GM12878 (cell line): ENCODE results near the gene ACBD5. TPM values are rescaled to one million over a fixed set of nuclear protein-coding genes. Genes with fewer than 3 reads are reported as not detected.

Experiments used
- ATAC-seq: fragments of 200-7000 bp; cut with Tn5 transposase; 3 replicates; pipeline ENCODE4 v1.9.1; 2020; ENCODE audit warnings: mild to moderate bottlenecking, moderate library complexity
- BruUV-seq: library from RNA; stranded (reverse); fragments of 400-500 nt; replicated peaks from 2 replicates; lab custom pipeline; 2021; lab: Mats Ljungman, UMichigan
- CTCF ChIA-PET: fragments of 300-600 bp; sonication (Branson Sonifier 250); formaldehyde crosslinking; extraction: SDS; loops from one replicate; lab custom pipeline; 2021; ENCODE audit warnings: inconsistent platforms; lab: Yijun Ruan, JAX
- POLR2A ChIA-PET: fragments of 350-600 bp; formaldehyde crosslinking; extraction: SDS; loops from one replicate; lab custom pipeline; 2021; ENCODE audit warnings: inconsistent platforms; lab: Charles Lee
- RAD21 ChIA-PET: fragments of 300-600 bp; sonication (Branson Sonifier 250); formaldehyde crosslinking; loops from one replicate; lab custom pipeline; 2023; ENCODE audit warnings: antibody characterized with exemption; ENCODE audit not compliant: unreplicated experiment; lab: Charles Lee
- SMC1A ChIA-PET: fragments of 300-600 bp; sonication (Branson Sonifier 250); formaldehyde crosslinking; loops from one replicate; lab custom pipeline; 2023; ENCODE audit not compliant: unreplicated experiment, uncharacterized antibody; lab: Charles Lee
- DNase-seq: peaks from one replicate; pipeline ENCODE4 v3.0.0-alpha.2; 2011; ENCODE audit warnings: low read depth, low spot score
- FAIRE-seq: peaks from 3 replicates; lab custom pipeline; 2011; peaks lifted over from hg19 to GRCh38; lab: Jason Lieb, UNC
- H2AFZ ChIP-seq: 2 replicates; pipeline ENCODE4 v1.6.0; 2011; ENCODE audit warnings: low read depth, low read length, control low read depth; ENCODE audit not compliant: control insufficient read depth
- H3K27ac ChIP-seq: 2 replicates; pipeline ENCODE4 v1.5.1; 2011; ENCODE audit warnings: control low read depth; ENCODE audit not compliant: control insufficient read depth, insufficient read depth
- H3K27me3 ChIP-seq, 2 experiments: replicated peaks in 1 of 2; 2 replicates each; pipeline versions ENCODE4 v1.6.0 to v1.6.1; 2011; ENCODE audit warnings: low read length in 1 of 2; ENCODE audit not compliant: control insufficient read depth in 2 of 2, insufficient read depth in 2 of 2
- H3K36me3 ChIP-seq, 2 experiments: 2 replicates each; pipeline ENCODE4 v1.5.1; 2011; ENCODE audit warnings: low read length in 1 of 2; ENCODE audit not compliant: control insufficient read depth in 2 of 2, insufficient read depth in 2 of 2
- H3K4me1 ChIP-seq: 2 replicates; pipeline ENCODE4 v1.6.1; 2011; ENCODE audit warnings: mild to moderate bottlenecking, low read length, moderate library complexity, mixed read lengths; ENCODE audit not compliant: control insufficient read depth, insufficient read depth
- H3K4me2 ChIP-seq: 2 replicates; pipeline ENCODE4 v1.6.0; 2011; ENCODE audit warnings: control low read depth; ENCODE audit not compliant: control insufficient read depth, insufficient read depth
- H3K4me3 ChIP-seq: fragments of 200-600 bp; sonication (generic); 2 replicates; pipeline ENCODE4 v1.5.1; 2016
- H3K79me2 ChIP-seq: 2 replicates; pipeline ENCODE4 v1.6.0; 2011; ENCODE audit warnings: low read length; ENCODE audit not compliant: control insufficient read depth, insufficient read depth
- H3K9ac ChIP-seq: 2 replicates; pipeline ENCODE4 v1.8.0; 2011; ENCODE audit warnings: low read length, control low read depth, mixed read lengths; ENCODE audit not compliant: control insufficient read depth, insufficient read depth
- H3K9me3 ChIP-seq: replicated peaks from 3 replicates; pipeline ENCODE4 v1.5.1; 2011; ENCODE audit warnings: mild to moderate bottlenecking, low read length; ENCODE audit not compliant: control insufficient read depth, insufficient read depth
- H4K20me1 ChIP-seq: 2 replicates; pipeline ENCODE4 v1.6.0; 2011; ENCODE audit not compliant: control insufficient read depth, insufficient read depth
- ATF3 ChIP-seq: IDR thresholded peaks from 2 replicates; pipeline ENCODE4 v1.6.1; 2011; ENCODE audit warnings: low read depth, mild to moderate bottlenecking, low read length, moderate library complexity, borderline replicate concordance; ENCODE audit errors: extremely low read depth
- BRCA1 ChIP-seq: IDR thresholded peaks from 2 replicates; pipeline ENCODE4 v1.6.1; 2011; ENCODE audit warnings: low read depth, low read length, improper control_type of control experiment
- CEBPZ ChIP-seq: fragments of 150-350 bp; IDR thresholded peaks from 2 replicates; pipeline ENCODE4 v1.6.1; 2016; ENCODE audit warnings: low read depth, low read length
- CHD4 ChIP-seq: fragments of 200-600 bp; sonication (generic); IDR thresholded peaks from 2 replicates; pipeline ENCODE4 v1.6.1; 2016; ENCODE audit warnings: mild to moderate bottlenecking
- CTCF ChIP-seq, 3 experiments: IDR thresholded peaks in 2 of 3; conservative IDR thresholded peaks in 1 of 3; 2 replicates each; pipeline ENCODE4 v1.5.1; 2011; ENCODE audit warnings: low read depth in 3 of 3, low read length in 3 of 3, mild to moderate bottlenecking in 3 of 3, control low read depth in 2 of 3, moderate library complexity in 2 of 3, inconsistent platforms in 1 of 3, mixed read lengths in 1 of 3; ENCODE audit not compliant: control insufficient read depth in 2 of 3, insufficient read depth in 1 of 3; ENCODE audit errors: extremely low read depth in 1 of 3
- ESRRA ChIP-seq: IDR thresholded peaks from 2 replicates; pipeline ENCODE4 v1.6.1; 2012; ENCODE audit warnings: mild to moderate bottlenecking, low read length, improper control_type of control experiment
- GABPA ChIP-seq: IDR thresholded peaks from 2 replicates; pipeline ENCODE4 v1.6.1; 2014; ENCODE audit warnings: antibody characterized with exemption, low read depth, mild to moderate bottlenecking, inconsistent platforms
- JUNB ChIP-seq: IDR thresholded peaks from 2 replicates; pipeline ENCODE4 v1.6.1; 2016; ENCODE audit warnings: antibody characterized with exemption, mild to moderate bottlenecking
- MLLT1 ChIP-seq: fragments of 450-650 bp; IDR thresholded peaks from 2 replicates; pipeline ENCODE4 v1.6.1; 2016; ENCODE audit warnings: mild to moderate bottlenecking
- NR2C2 ChIP-seq: IDR thresholded peaks from 2 replicates; pipeline ENCODE4 v1.6.1; 2011; ENCODE audit warnings: borderline replicate concordance, low read depth; ENCODE audit not compliant: control insufficient read depth, insufficient read length
- RAD21 ChIP-seq: IDR thresholded peaks from 2 replicates; pipeline ENCODE4 v1.6.1; 2011; ENCODE audit warnings: mild to moderate bottlenecking, low read depth, low read length, moderate library complexity; ENCODE audit not compliant: insufficient read depth
- RAD51 ChIP-seq: fragments of 450-650 bp; IDR thresholded peaks from 2 replicates; pipeline ENCODE4 v1.6.1; 2016; ENCODE audit warnings: moderate library complexity, mild to moderate bottlenecking, inconsistent platforms
- RBBP5 ChIP-seq: fragments of 200-600 bp; sonication (generic); conservative IDR thresholded peaks from 2 replicates; pipeline ENCODE4 v1.6.1; 2016
- SMARCA5 ChIP-seq: fragments of 450-650 bp; IDR thresholded peaks from 2 replicates; pipeline ENCODE4 v1.6.1; 2017; ENCODE audit warnings: mild to moderate bottlenecking
- SUPT20H ChIP-seq: IDR thresholded peaks from 2 replicates; pipeline ENCODE4 v1.6.1; 2011; ENCODE audit warnings: low read depth, mild to moderate bottlenecking, low read length, moderate library complexity, borderline replicate concordance; ENCODE audit not compliant: control insufficient read depth
- SUZ12 ChIP-seq: fragments of 200-600 bp; sonication (generic); IDR thresholded peaks from one replicate; pipeline ENCODE4 v1.6.1; 2018; ENCODE audit warnings: antibody characterized with exemption, mild to moderate bottlenecking; ENCODE audit not compliant: unreplicated experiment
- YY1 ChIP-seq: IDR thresholded peaks from 2 replicates; pipeline ENCODE4 v1.6.1; 2011; ENCODE audit warnings: low read depth, mild to moderate bottlenecking, low read length
- ZNF274 ChIP-seq: IDR thresholded peaks from one replicate; pipeline ENCODE4 v1.8.0; 2011; ENCODE audit not compliant: insufficient read length, insufficient read depth
- WGBS: methylation state at CpG from one replicate; pipeline ENCODE4 v1.1.6; 2016; ENCODE audit warnings: low lambda C conversion rate; ENCODE audit not compliant: insufficient replicate concordance, insufficient coverage; ENCODE audit errors: missing lambda C conversion rate; 5-methylcytosine and 5-hydroxymethylcytosine counted together
- in situ Hi-C: fragments of 300-500 bp; cut with MboI; formaldehyde crosslinking; loops from 9 replicates; pipeline ENCODE4 v1.14.3; 2018; ENCODE audit warnings: mixed read lengths
- intact Hi-C: fragments of 100-400 bp; cut with micrococcal nuclease; formaldehyde crosslinking; loops from one replicate; pipeline ENCODE4 v1.14.2; 2022; ENCODE audit not compliant: unreplicated experiment
- polyA plus RNA-seq, 11 experiments: library from polyadenylated mRNA; depleted of rRNA in 4 of 11; unstranded in 6 of 11; stranded (reverse) in 5 of 11; fragments of >200 nt; fragmentation: Nextera tagmentation in 4 of 11; fragmentation: Illumina TruSeq in 1 of 11; extraction: Ambion mirVana in 4 of 11; extraction: Trizol in 1 of 11; gene quantifications; 1 replicate in 1 of 11; 2 replicates in 10 of 11; pipeline versions ENCODE4 v1.2.1 to v1.2.3, GENCODE V29; 2011 to 2016; ENCODE audit warnings: inconsistent platforms in 2 of 11, missing spikeins in 2 of 11, low read depth in 1 of 11
- total RNA-seq, 4 experiments: library from RNA; depleted of rRNA in 3 of 4; stranded (reverse); fragments of >200 nt in 3 of 4; fragmentation: Illumina TruSeq in 1 of 4; extraction: Trizol in 1 of 4; gene quantifications; 2 replicates each; pipeline versions ENCODE4 v1.2.1 to v1.2.3, GENCODE V29; 2013 to 2021

ACBD5 gene
- total and polyA plus RNA-seq, 10 of the 15 experiments (the other 5 are each of a cell fraction or from before 2014, with no cell fraction given) = 2.4 to 22.3 (median 12.4) TPM

- FAIRE-seq = no peak
- H3K9ac ChIP-seq = no peak overlapping the region
- CTCF ChIA-PET = interaction anchor here (0.6 to 5.3 kb wide), 42 partner anchors 8 to 1189 kb away, joined by 3 to 82 read pairs (median 4); partner anchors contain the start of genes ACBD5 and YME1L1
- TF ChIP-seq ATF3 = no peak
- no peak for TF ChIP-seq CEBPZ
- no peak for TF ChIP-seq SMARCA5
- TF ChIP-seq ESRRA = no peak
- no peak for TF ChIP-seq JUNB
- no peak for TF ChIP-seq BRCA1
- no peak for TF ChIP-seq SUZ12
- no peak for TF ChIP-seq RBBP5
- TF ChIP-seq SUPT20H = no peak
- TF ChIP-seq RAD21 = peak; percentile 51
- TF ChIP-seq RAD51 = no peak
- no peak for TF ChIP-seq NR2C2
- no peak for TF ChIP-seq GABPA
- TF ChIP-seq YY1 = peak; percentile 34; the same call in 1 of the 2 replicates
- TF ChIP-seq ZNF274 = no peak
- TF ChIP-seq CTCF (IDR thresholded peaks at IDR 0.05 in 2 of 3, conservative IDR thresholded peaks at IDR 0.05 in 1 of 3; ENCODE audit: control insufficient read depth in 2 of 3, extremely low read depth in 1 of 3, insufficient read depth in 1 of 3, low read depth in 3 of 3, low read length in 3 of 3) = peak; percentile 40 to 64 (median 51)
- no peak for TF ChIP-seq MLLT1
- no peak for TF ChIP-seq CHD4
These were observed 16.6 kb downstream of the ACBD5 start for GRCh38 chr10:27223964-27224363.

More at GRCh38 chr10:27223964-27224363, 16.6 kb downstream of the ACBD5 start:
- ATAC-seq = peak; percentile 85
- peaks cover 0 to 2% of the 10 kb centered on the region in 2 experiments; a peak in 1 of 4 replicates for H3K36me3 ChIP-seq
- H3K79me2 ChIP-seq = no peaks in the 10 kb centered on the region
- BruUV-seq = no TSS peak
- H3K4me1 ChIP-seq = no peaks in the 10 kb centered on the region
- H3K27ac ChIP-seq = no peak overlapping the region
- 51% methylated on average over 5 of the region's 5 CpGs for WGBS
- no peak overlapping the region for H2AFZ ChIP-seq
- ChIA-PET RAD21 (interaction anchor here (0.6 to 1.5 kb wide), 9 partner anchors 11 to 139 kb away, joined by 3 to 14 read pairs (median 5); no protein-coding TSS in a partner anchor), SMC1A (interaction anchor here (0.5 to 2.9 kb wide), 12 partner anchors 11 to 141 kb away, joined by 3 to 14 read pairs (median 5); no protein-coding TSS in a partner anchor), POLR2A (interaction anchor here (0.7 kb wide), 1 partner anchor 136 kb away, joined by 6 read pairs; no protein-coding TSS in a partner anchor)
- no peaks in the 10 kb centered on the region for H3K27me3 ChIP-seq
- no peaks in the 10 kb centered on the region for H4K20me1 ChIP-seq
- intact Hi-C loops = loop anchor here (1.0 kb wide), 1 partner anchor 136 kb away; no protein-coding TSS in a partner anchor
- DNase-seq = no peak
- no peak overlapping the region for H3K4me3 ChIP-seq
- in situ Hi-C loops = loop anchor here (5.0 kb wide), 1 partner anchor 133 kb away; no protein-coding TSS in a partner anchor
- H3K4me2 ChIP-seq = no peak overlapping the region
- H3K9me3 ChIP-seq = no peaks in the 10 kb centered on the region
